Liver (tissue), 9 donors: ENCODE results near the gene MBD6. TPM values are rescaled to one million over a fixed set of nuclear protein-coding genes. Genes with fewer than 3 reads are reported as not detected.

Experiments
- DNase-seq: peaks from one replicate; pipeline ENCODE4 v3.0.0-alpha.2; 2017; ENCODE audit warnings: low spot score
- H3K27ac ChIP-seq, 2 donors: one replicate each; pipeline ENCODE4 v1.7.0; 2013; ENCODE audit warnings: inconsistent platforms in 2 of 2, low read length in 2 of 2, control low read depth in 1 of 2, low read depth in 1 of 2, mild to moderate bottlenecking in 1 of 2
- H3K27me3 ChIP-seq, 4 donors: one replicate each; pipeline versions ENCODE4 v1.6.1 to v1.7.0; 2013; ENCODE audit warnings: low read length in 3 of 4, inconsistent platforms in 1 of 4, mild to moderate bottlenecking in 1 of 4, moderate library complexity in 1 of 4; ENCODE audit not compliant: control insufficient read depth in 4 of 4, insufficient read depth in 4 of 4
- H3K36me3 ChIP-seq, 4 donors: one replicate each; pipeline versions ENCODE4 v1.6.1 to v1.7.0; 2013; ENCODE audit warnings: low read length in 3 of 4, mild to moderate bottlenecking in 3 of 4, low read depth in 1 of 4, moderate library complexity in 1 of 4; ENCODE audit not compliant: control insufficient read depth in 4 of 4, insufficient read depth in 3 of 4
- H3K4me1 ChIP-seq, 4 donors: one replicate each; pipeline versions ENCODE4 v1.6.1 to v1.7.0; 2013; ENCODE audit warnings: low read length in 3 of 4, mild to moderate bottlenecking in 3 of 4, moderate library complexity in 1 of 4; ENCODE audit not compliant: control insufficient read depth in 4 of 4, insufficient read depth in 4 of 4
- H3K4me3 ChIP-seq, 3 donors: one replicate each; pipeline versions ENCODE4 v1.6.1 to v1.7.0; 2013; ENCODE audit warnings: low read length in 3 of 3, control low read depth in 1 of 3, low read depth in 1 of 3, mild to moderate bottlenecking in 1 of 3
- H3K9ac ChIP-seq, 2 donors: one replicate each; pipeline ENCODE4 v1.7.0; 2013; ENCODE audit warnings: low read length in 2 of 2, mild to moderate bottlenecking in 2 of 2, moderate library complexity in 2 of 2, control low read depth in 1 of 2, low read depth in 1 of 2
- H3K9me3 ChIP-seq, 4 donors: one replicate each; pipeline versions ENCODE4 v1.6.1 to v1.7.0; 2013; ENCODE audit warnings: low read length in 3 of 4; ENCODE audit not compliant: control insufficient read depth in 4 of 4
- EGR1 ChIP-seq, 2 donors: IDR thresholded peaks; 2 replicates each; pipeline ENCODE4 v1.6.1; 2016 to 2018; ENCODE audit warnings: antibody characterized with exemption in 2 of 2, low read depth in 2 of 2
- FOXA1 ChIP-seq: IDR thresholded peaks from 2 replicates; pipeline ENCODE4 v1.6.1; 2016; ENCODE audit warnings: antibody characterized with exemption
- FOXA2 ChIP-seq: IDR thresholded peaks from 2 replicates; pipeline ENCODE4 v1.6.1; 2016; ENCODE audit warnings: antibody characterized with exemption
- JUND ChIP-seq, 2 donors: IDR thresholded peaks; 2 replicates each; pipeline ENCODE4 v1.6.1; 2016; ENCODE audit warnings: antibody characterized with exemption in 2 of 2
- RAD21 ChIP-seq, 2 donors: IDR thresholded peaks; 2 replicates each; pipeline ENCODE4 v1.6.1; 2016; ENCODE audit warnings: antibody characterized with exemption in 2 of 2, mild to moderate bottlenecking in 2 of 2
- RXRA ChIP-seq, 2 donors: IDR thresholded peaks; 2 replicates each; pipeline ENCODE4 v1.6.1; 2017 to 2018; ENCODE audit warnings: antibody characterized with exemption in 2 of 2, mild to moderate bottlenecking in 1 of 2
- SP1 ChIP-seq: IDR thresholded peaks from 2 replicates; pipeline ENCODE4 v1.6.1; 2018; ENCODE audit warnings: antibody characterized with exemption, mild to moderate bottlenecking
- WGBS: extraction: QIAGEN DNeasy Blood & Tissue Kit; methylation state at CpG from one replicate; pipeline ENCODE4 v1.1.7; 2013; 5-methylcytosine and 5-hydroxymethylcytosine counted together
- polyA plus RNA-seq, 2 donors: library from polyadenylated mRNA; stranded (reverse) in 1 of 2; unstranded in 1 of 2; fragments of 200-250 nt in 1 of 2; fragments of >200 nt in 1 of 2; fragmentation: Nextera tagmentation in 1 of 2; extraction: Ambion mirVana in 1 of 2; gene quantifications; one replicate each; pipeline versions ENCODE4 v1.2.1 to v1.2.3, GENCODE V29; 2013 to 2015
- total RNA-seq, 2 donors: library from RNA; depleted of rRNA; stranded (reverse); fragments of >200 nt; gene quantifications; one replicate each; pipeline ENCODE4 v1.2.3, GENCODE V29; 2014
- TF ChIP-seq, protein P1 (sequence below): fragments of 150-350 bp; IDR thresholded peaks from 2 replicates; pipeline ENCODE4 v1.5.1; 2017; ENCODE audit warnings: improper control_type of control experiment, low read depth, low read length; ENCODE audit not compliant: missing input control
- TF ChIP-seq, protein P2 (sequence below): IDR thresholded peaks from 2 replicates; pipeline ENCODE4 v1.6.1; 2016; ENCODE audit warnings: antibody characterized with exemption
- donor health status: healthy.
- donor health status: healthy.
- donor health status: healthy.
- donor health status: healthy.
- donor health status: healthy.

MBD6 gene
- total and polyA plus RNA-seq, 4 donors = 9.9 to 20.2 (median 14.9) TPM

DNA sequence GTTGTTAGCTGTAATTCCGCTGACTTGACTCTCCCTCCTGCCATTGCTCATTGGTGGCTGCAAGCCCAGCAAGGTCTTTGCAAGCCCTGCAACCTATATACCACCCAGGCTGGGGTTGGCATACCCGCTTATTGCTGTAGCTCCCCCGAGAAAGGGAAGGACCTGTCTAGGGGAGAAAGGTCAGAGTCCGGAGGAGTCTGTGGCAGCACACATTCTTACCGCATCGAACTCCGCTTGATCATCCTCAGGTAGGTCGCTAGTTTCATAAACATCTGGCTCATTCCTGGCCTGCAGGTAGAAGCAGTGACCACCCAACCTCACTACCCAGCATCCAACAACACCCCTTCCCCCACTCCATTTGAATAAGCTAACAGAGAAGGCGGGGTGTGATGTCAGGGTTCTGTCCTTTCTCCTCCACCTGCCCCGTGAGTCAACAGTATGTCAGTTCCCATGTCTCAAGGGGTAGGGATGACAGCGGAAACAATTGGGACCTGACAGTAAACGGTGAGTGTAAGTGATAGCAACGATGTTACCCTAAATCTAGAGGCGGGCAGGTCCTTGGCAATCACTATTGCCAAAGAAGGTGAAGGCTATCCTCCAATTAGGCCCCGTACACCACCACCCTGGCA, 23.3 kb downstream of the MBD6 start:
- peak overlapping the region; percentile 85 to 86 (median 86) for H3K4me3 ChIP-seq
- H3K4me1 ChIP-seq = peaks cover 6 to 15% (median 10%) of the 10 kb centered on the region in 4 donors
- no peak for DNase-seq
- H3K9ac ChIP-seq = peak overlapping the region; percentile 70 to 86
- WGBS = 69% methylated on average over 15 of the region's 15 CpGs
- H3K27me3 ChIP-seq = peaks cover 0 to 12% (median 2%) of the 10 kb centered on the region in 4 donors
- no peak for TF ChIP-seq EGR1 (IDR thresholded peaks at IDR 0.05; ENCODE audit: low read depth in 2 of 2)
- TF ChIP-seq, protein P1, sequence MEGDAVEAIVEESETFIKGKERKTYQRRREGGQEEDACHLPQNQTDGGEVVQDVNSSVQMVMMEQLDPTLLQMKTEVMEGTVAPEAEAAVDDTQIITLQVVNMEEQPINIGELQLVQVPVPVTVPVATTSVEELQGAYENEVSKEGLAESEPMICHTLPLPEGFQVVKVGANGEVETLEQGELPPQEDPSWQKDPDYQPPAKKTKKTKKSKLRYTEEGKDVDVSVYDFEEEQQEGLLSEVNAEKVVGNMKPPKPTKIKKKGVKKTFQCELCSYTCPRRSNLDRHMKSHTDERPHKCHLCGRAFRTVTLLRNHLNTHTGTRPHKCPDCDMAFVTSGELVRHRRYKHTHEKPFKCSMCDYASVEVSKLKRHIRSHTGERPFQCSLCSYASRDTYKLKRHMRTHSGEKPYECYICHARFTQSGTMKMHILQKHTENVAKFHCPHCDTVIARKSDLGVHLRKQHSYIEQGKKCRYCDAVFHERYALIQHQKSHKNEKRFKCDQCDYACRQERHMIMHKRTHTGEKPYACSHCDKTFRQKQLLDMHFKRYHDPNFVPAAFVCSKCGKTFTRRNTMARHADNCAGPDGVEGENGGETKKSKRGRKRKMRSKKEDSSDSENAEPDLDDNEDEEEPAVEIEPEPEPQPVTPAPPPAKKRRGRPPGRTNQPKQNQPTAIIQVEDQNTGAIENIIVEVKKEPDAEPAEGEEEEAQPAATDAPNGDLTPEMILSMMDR = no peak
- peaks cover 0 to 2% (median under 1%) of the 10 kb centered on the region in 4 donors for H3K36me3 ChIP-seq
- no peaks in the 10 kb centered on the region for H3K9me3 ChIP-seq
- no peak overlapping the region for H3K27ac ChIP-seq

DNA sequence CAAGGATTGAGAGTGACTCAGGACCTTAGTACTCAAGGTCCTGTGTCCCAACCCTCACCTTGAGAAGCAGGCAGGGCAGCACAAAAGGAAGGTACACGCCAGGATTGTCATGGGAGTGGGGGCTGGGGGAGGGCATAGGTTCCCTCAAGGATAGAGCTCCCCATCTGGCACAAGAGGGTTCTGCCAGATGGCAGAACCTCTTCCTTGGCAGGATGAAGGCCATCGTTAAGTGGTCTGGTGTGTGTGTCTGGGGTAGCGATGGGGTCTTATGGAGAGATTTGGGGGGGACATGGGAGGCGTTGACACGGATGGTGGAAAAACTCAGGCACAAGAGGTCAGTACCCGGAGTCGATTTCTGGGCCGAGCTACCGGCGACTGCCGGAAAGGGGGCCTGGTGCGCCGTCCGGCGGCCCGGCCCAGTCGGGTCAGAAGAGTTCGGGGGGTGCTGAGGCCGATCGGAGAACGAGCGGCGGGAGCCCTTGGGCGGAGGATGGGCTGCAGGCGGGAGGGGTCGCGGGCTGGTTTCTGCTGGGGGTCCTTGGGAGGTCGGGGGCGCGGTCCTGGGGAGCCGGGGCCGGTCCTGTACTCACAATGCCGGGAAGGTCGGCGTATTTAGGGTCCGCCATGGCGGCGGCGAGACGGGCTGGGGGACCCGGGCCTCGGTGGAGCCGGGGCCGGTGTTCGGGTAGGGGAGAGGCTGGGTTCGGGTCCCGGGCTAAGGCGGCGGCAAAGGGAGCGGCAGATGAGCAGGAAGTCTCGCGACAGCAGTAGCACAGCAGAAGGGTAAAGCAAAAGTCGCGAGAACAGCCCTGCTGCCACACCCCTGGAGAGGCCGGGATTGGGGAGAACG, 24.0 kb downstream of the MBD6 start, which contains the start of gene DCTN2:
DCTN2 (minus strand) TSS at position 755 of the 850 bp plus-strand sequence; CDS start at position 626, 129 bp downstream.
- H3K27me3 ChIP-seq = peaks cover 0 to 12% (median 2%) of the 10 kb centered on the region in 4 donors
- peaks cover 6 to 15% (median 10%) of the 10 kb centered on the region in 4 donors for H3K4me1 ChIP-seq
- peak within 1 kb of the TSS; percentile 59 to 64 for H3K27ac ChIP-seq
- H3K36me3 ChIP-seq = peaks cover 0 to 2% (median under 1%) of the 10 kb centered on the region in 4 donors
- TF ChIP-seq RAD21 (IDR thresholded peaks at IDR 0.05) = peak in 1 of 2 donors; percentile 16
- TF ChIP-seq, protein P2, sequence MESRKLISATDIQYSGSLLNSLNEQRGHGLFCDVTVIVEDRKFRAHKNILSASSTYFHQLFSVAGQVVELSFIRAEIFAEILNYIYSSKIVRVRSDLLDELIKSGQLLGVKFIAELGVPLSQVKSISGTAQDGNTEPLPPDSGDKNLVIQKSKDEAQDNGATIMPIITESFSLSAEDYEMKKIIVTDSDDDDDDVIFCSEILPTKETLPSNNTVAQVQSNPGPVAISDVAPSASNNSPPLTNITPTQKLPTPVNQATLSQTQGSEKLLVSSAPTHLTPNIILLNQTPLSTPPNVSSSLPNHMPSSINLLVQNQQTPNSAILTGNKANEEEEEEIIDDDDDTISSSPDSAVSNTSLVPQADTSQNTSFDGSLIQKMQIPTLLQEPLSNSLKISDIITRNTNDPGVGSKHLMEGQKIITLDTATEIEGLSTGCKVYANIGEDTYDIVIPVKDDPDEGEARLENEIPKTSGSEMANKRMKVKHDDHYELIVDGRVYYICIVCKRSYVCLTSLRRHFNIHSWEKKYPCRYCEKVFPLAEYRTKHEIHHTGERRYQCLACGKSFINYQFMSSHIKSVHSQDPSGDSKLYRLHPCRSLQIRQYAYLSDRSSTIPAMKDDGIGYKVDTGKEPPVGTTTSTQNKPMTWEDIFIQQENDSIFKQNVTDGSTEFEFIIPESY = peak; percentile 99
- TF ChIP-seq, protein P1 = peak; percentile 8
- TF ChIP-seq JUND (IDR thresholded peaks at IDR 0.05) = peak in 1 of 2 donors; percentile 86
- peak; percentile 13 for TF ChIP-seq SP1
- no peak for TF ChIP-seq FOXA2
- peak in 1 of 2 donors; percentile 6 for TF ChIP-seq RXRA (IDR thresholded peaks at IDR 0.05)
- no peak for TF ChIP-seq FOXA1
- WGBS = 1% methylated on average over 56 of the region's 56 CpGs
- H3K9me3 ChIP-seq = no peaks in the 10 kb centered on the region
- peak within 1 kb of the TSS; percentile 70 to 86 for H3K9ac ChIP-seq
- peak; percentile 93 for DNase-seq
- H3K4me3 ChIP-seq = peak within 1 kb of the TSS; percentile 85 to 86 (median 86)
